HepG2 (cell line): Measurements from ENCODE around the gene LCMT2. TPM values are rescaled to one million over a fixed set of nuclear protein-coding genes. Genes with fewer than 3 reads are reported as not detected.
A peak's percentile ranks its signal among the peaks of the same experiment; 100 is the strongest.

Source experiments
- AGO1 ChIP-seq: fragments of 200-400 bp; formaldehyde crosslinking; IDR thresholded peaks from 2 replicates; pipeline ENCODE4 v1.6.1; 2017; ENCODE audit warnings: mild to moderate bottlenecking, low read depth, low read length, moderate library complexity; ENCODE audit not compliant: poor library complexity, severe bottlenecking
- ATAD3A ChIP-seq: sonication (generic); formaldehyde crosslinking; IDR thresholded peaks from 2 replicates; pipeline ENCODE4 v1.4.0; 2020; ENCODE audit warnings: missing genetic modification reagents
- CERS6 ChIP-seq: sonication (generic); formaldehyde crosslinking; IDR thresholded peaks from 2 replicates; pipeline ENCODE4 v1.5.0; 2020; ENCODE audit warnings: missing genetic modification reagents
- GPN1 ChIP-seq: sonication (generic); formaldehyde crosslinking; IDR thresholded peaks from 2 replicates; pipeline ENCODE4 v1.5.1; 2020; ENCODE audit warnings: missing genetic modification reagents, borderline replicate concordance
- HNRNPL ChIP-seq: fragments of 200-400 bp; formaldehyde crosslinking; IDR thresholded peaks from 2 replicates; pipeline ENCODE4 v1.6.1; 2017; ENCODE audit warnings: mild to moderate bottlenecking, low read depth, low read length
- ISL2 ChIP-seq: sonication (generic); formaldehyde crosslinking; IDR thresholded peaks from 2 replicates; pipeline ENCODE4 v1.5.0; 2020; ENCODE audit warnings: missing genetic modification reagents
- NFE2L1 ChIP-seq: sonication (generic); formaldehyde crosslinking; IDR thresholded peaks from 2 replicates; pipeline ENCODE4 v1.4.0; 2020; ENCODE audit warnings: missing genetic modification reagents, mild to moderate bottlenecking, borderline replicate concordance
- SATB2 ChIP-seq: sonication (generic); formaldehyde crosslinking; IDR thresholded peaks from 2 replicates; pipeline ENCODE4 v1.5.0; 2020; ENCODE audit warnings: missing genetic modification reagents
- SETDB1 ChIP-seq: sonication (generic); formaldehyde crosslinking; IDR thresholded peaks from 2 replicates; pipeline ENCODE4 v1.5.1; 2020; ENCODE audit warnings: missing genetic modification reagents, mild to moderate bottlenecking, borderline replicate concordance
- SRSF9 ChIP-seq: fragments of 200-400 bp; formaldehyde crosslinking; IDR thresholded peaks from 2 replicates; pipeline ENCODE4 v1.6.1; 2018; ENCODE audit warnings: borderline replicate concordance, mild to moderate bottlenecking, low read depth, low read length; ENCODE audit not compliant: insufficient read depth, poor library complexity, severe bottlenecking
- STAT5B ChIP-seq: sonication (generic); formaldehyde crosslinking; IDR thresholded peaks from 2 replicates; pipeline ENCODE4 v1.4.0; 2020; ENCODE audit warnings: missing genetic modification reagents
- TARDBP ChIP-seq: sonication (generic); formaldehyde crosslinking; IDR thresholded peaks from 2 replicates; pipeline ENCODE4 v1.8.0; 2022; ENCODE audit warnings: mild to moderate bottlenecking, missing genetic modification reagents
- TCF7 ChIP-seq: sonication (generic); IDR thresholded peaks from 2 replicates; pipeline ENCODE4 v1.6.1; 2016; ENCODE audit warnings: antibody characterized with exemption, low read depth
- TRIM22 ChIP-seq: fragments of 450-650 bp; IDR thresholded peaks from 2 replicates; pipeline ENCODE4 v1.6.1; 2017
- ZBTB37 ChIP-seq: sonication (generic); formaldehyde crosslinking; IDR thresholded peaks from 2 replicates; pipeline ENCODE4 v1.4.0; 2020; ENCODE audit warnings: mild to moderate bottlenecking, missing genetic modification reagents
- ZNF10 ChIP-seq: sonication (generic); formaldehyde crosslinking; IDR thresholded peaks from 2 replicates; pipeline ENCODE4 v1.4.0; 2020; ENCODE audit warnings: mild to moderate bottlenecking, low read depth, missing genetic modification reagents, borderline replicate concordance
- ZNF367 ChIP-seq: sonication (generic); formaldehyde crosslinking; IDR thresholded peaks from 2 replicates; pipeline ENCODE4 v1.4.0; 2020; ENCODE audit warnings: missing genetic modification reagents, borderline replicate concordance
- ZNF414 ChIP-seq: sonication (generic); formaldehyde crosslinking; IDR thresholded peaks from 2 replicates; pipeline ENCODE4 v1.5.0; 2020; ENCODE audit warnings: missing genetic modification reagents
- ZNF460 ChIP-seq: sonication (generic); formaldehyde crosslinking; IDR thresholded peaks from 2 replicates; pipeline ENCODE4 v1.5.1; 2020; ENCODE audit warnings: missing genetic modification reagents, mild to moderate bottlenecking, borderline replicate concordance
- ZNF512 ChIP-seq: sonication (generic); formaldehyde crosslinking; IDR thresholded peaks from 2 replicates; pipeline ENCODE4 v1.4.0; 2020; ENCODE audit warnings: mild to moderate bottlenecking, missing genetic modification reagents
- ZNF773 ChIP-seq: sonication (generic); formaldehyde crosslinking; IDR thresholded peaks from 2 replicates; pipeline ENCODE4 v1.4.0; 2020; ENCODE audit warnings: missing genetic modification reagents, borderline replicate concordance
- polyA plus RNA-seq, 8 experiments: library from polyadenylated mRNA; depleted of rRNA in 3 of 8; stranded (reverse) in 7 of 8; unstranded in 1 of 8; fragments of >200 nt; fragmentation: Illumina TruSeq in 4 of 8; extraction: Trizol in 4 of 8; gene quantifications; 2 replicates each; pipeline versions ENCODE4 v1.2.1 to v1.2.3, GENCODE V29; 2011 to 2016; ENCODE audit warnings: low read depth in 4 of 8, missing spikeins in 1 of 8, mixed read lengths in 1 of 8; ENCODE audit not compliant: insufficient read depth in 1 of 8
- total RNA-seq, 5 experiments: library from RNA; depleted of rRNA; stranded (reverse); fragments of >200 nt; fragmentation: Illumina TruSeq; extraction: Trizol; gene quantifications; 2 replicates each; pipeline ENCODE4 v1.2.3, GENCODE V29; 2016; ENCODE audit warnings: low read depth in 1 of 5

Gene LCMT2
- total and polyA plus RNA-seq, 2 of the 13 experiments (the other 11 are each of a cell fraction or from before 2014, with no cell fraction given): 6.9 to 9.1 TPM

GRCh38 chr15:43329960-43330779 lies at the start of gene LCMT2 (continued):
- TF ChIP-seq ZBTB37 (CRISPR knock-in tag): peak; percentile 56; the same call in 1 of the 2 replicates
- TF ChIP-seq NFE2L1: no peak
- TF ChIP-seq SATB2 (CRISPR knock-in tag): 0 out of 2 replicates have a peak, but pooled peaks have one; percentile 18
- no peak for TF ChIP-seq TCF7
- TF ChIP-seq SETDB1: no peak
- 0 out of 2 replicates have a peak, but pooled peaks have one; percentile 45 for TF ChIP-seq ISL2
- TF ChIP-seq ZNF460 (CRISPR knock-in tag): no peak
- TF ChIP-seq ATAD3A (CRISPR knock-in tag): no peak
- TF ChIP-seq TARDBP (CRISPR knock-in tag): no peak
- TF ChIP-seq TRIM22: no peak
- 0 out of 2 replicates have a peak, but pooled peaks have one; percentile 75 for TF ChIP-seq ZNF414 (CRISPR knock-in tag)
- TF ChIP-seq STAT5B (CRISPR knock-in tag): peak; percentile 32; the same call in 1 of the 2 replicates
- TF ChIP-seq CERS6 (CRISPR knock-in tag): 0 out of 2 replicates have a peak, but pooled peaks have one; percentile 7
- TF ChIP-seq ZNF773: no peak
- no peak; the same call in 1 of the 2 replicates for TF ChIP-seq ZNF367 (CRISPR knock-in tag)
- no peak for TF ChIP-seq ZNF512
- no peak for TF ChIP-seq ZNF10 (CRISPR knock-in tag)
- TF ChIP-seq AGO1: no peak
- TF ChIP-seq HNRNPL: 0 out of 2 replicates have a peak, but pooled peaks have one; percentile 24
- TF ChIP-seq SRSF9: no peak
- no peak; the same call in 1 of the 2 replicates for TF ChIP-seq GPN1 (CRISPR knock-in tag)
